Measurements from ENCODE around the gene SRSF11. TPM values are rescaled to one million over a fixed set of nuclear protein-coding genes. Genes with fewer than 3 reads are reported as not detected.
"Not testable (repeated sequence)": the region's sequence is repeated elsewhere in the genome, so short reads cannot be mapped to it uniquely, and the experiment has no call there.

SRSF11 gene
- total RNA-seq (100 to 1,000 TPM; 411 to 412 TPM), polyA plus RNA-seq (10 to 100 TPM; 75.7 to 94.6 (median 89.1) TPM), total RNA-seq (188 to 476 (median 299) reads per million in 6 experiments)

- ATAC-seq: peak; percentile 92 to 94
- Mint-ChIP-seq H3K27me3 (no peaks in the 10 kb centered on the region), H3K4me1 (peaks cover 11 to 57% (median 39%) of the 10 kb centered on the region in 4 donors), H3K4me3 (peak within 1 kb of the TSS; percentile 78 to 95 (median 92)), H3K36me3 (peaks cover 0 to 45% (median 11%) of the 10 kb centered on the region in 3 donors), H3K27ac (peak within 1 kb of the TSS; percentile 89 to 98 (median 98)), H3K9me3 (no peaks in the 10 kb centered on the region)
- POLR2A ChIA-PET: interaction anchor here (0.6 to 3.8 kb wide), 11 partner anchors 11 to 859 kb away, joined by 3 to 49 read pairs (median 7); partner anchors contain the start of genes ANKRD13C, CTH, LRRC40 and ZRANB2
- DNase-seq: peak; percentile 93 to 98 (median 96)
Measured at GRCh38 chr1:70221238-70222121, at the start of gene SRSF11. TSS of gene SRSF11 (plus strand) at chr1:70221380. CDS start at chr1:70221637, 257 bp downstream.

- Mint-ChIP-seq H3K36me3 (peaks cover 0 to 68% (median 38%) of the 10 kb centered on the region in 3 donors), H3K27me3 (no peaks in the 10 kb centered on the region), H3K4me3 (no peak overlapping the region), H3K27ac (no peak overlapping the region), H3K9me3 (no peaks in the 10 kb centered on the region), H3K4me1 (peaks cover 0 to 2% (median 0%) of the 10 kb centered on the region in 4 donors)
- POLR2A ChIA-PET: no interaction called here
- no peak for ATAC-seq
- DNase-seq: no peak
Measured at GRCh38 chr1:70171512-70171911, 49.7 kb upstream of the SRSF11 start.

GRCh38 chr1:70185181-70185580 lies 36.0 kb upstream of the SRSF11 start:
- POLR2A ChIA-PET, ATAC-seq, H3K27me3 Mint-ChIP-seq, H3K9me3 Mint-ChIP-seq, H3K4me3 Mint-ChIP-seq, DNase-seq, H3K27ac Mint-ChIP-seq, H3K4me1 Mint-ChIP-seq: not testable (repeated sequence)
- peaks cover 0 to 56% (median 10%) of the 10 kb centered on the region in 3 donors for H3K36me3 Mint-ChIP-seq

- Mint-ChIP-seq H3K9me3 (no peaks in the 10 kb centered on the region), H3K27me3 (no peaks in the 10 kb centered on the region), H3K36me3 (peaks cover 0 to 37% (median 10%) of the 10 kb centered on the region in 3 donors), H3K4me3 (no peak overlapping the region), H3K27ac (no peak overlapping the region), H3K4me1 (peaks cover 3 to 16% (median 9%) of the 10 kb centered on the region in 4 donors)
- POLR2A ChIA-PET: interaction anchor here (0.6 kb wide), 1 partner anchor 46 kb away, joined by 3 read pairs; no protein-coding TSS in a partner anchor
- DNase-seq (no peak), ATAC-seq (no peak)
Measured at GRCh38 chr1:70188522-70188921, 32.7 kb upstream of the SRSF11 start.

- no peak for ATAC-seq
- peaks cover 5 to 18% (median 9%) of the 10 kb centered on the region in 4 donors for H3K4me1 Mint-ChIP-seq
- H3K36me3 Mint-ChIP-seq: peaks cover 0 to 26% (median 7%) of the 10 kb centered on the region in 3 donors
- no peaks in the 10 kb centered on the region for H3K27me3 Mint-ChIP-seq
- H3K4me3 Mint-ChIP-seq: no peak overlapping the region
- DNase-seq: no peak
- no peak overlapping the region for H3K27ac Mint-ChIP-seq
- H3K9me3 Mint-ChIP-seq: no peaks in the 10 kb centered on the region
- POLR2A ChIA-PET: no interaction called here
Measured at GRCh38 chr1:70190180-70190579, 31.0 kb upstream of the SRSF11 start.

- H3K9me3 Mint-ChIP-seq, ATAC-seq, H3K27ac Mint-ChIP-seq, DNase-seq, H3K27me3 Mint-ChIP-seq, POLR2A ChIA-PET: not testable (repeated sequence)
- Mint-ChIP-seq H3K4me3 (peak overlapping the region in 1 of 10 donors; percentile 23), H3K4me1 (peaks cover 5 to 23% (median 16%) of the 10 kb centered on the region in 4 donors), H3K36me3 (peaks cover 0 to 21% (median 7%) of the 10 kb centered on the region in 3 donors)
Measured at GRCh38 chr1:70192446-70192845, 28.7 kb upstream of the SRSF11 start.

- H3K4me3 Mint-ChIP-seq: no peak overlapping the region
- H3K27me3 Mint-ChIP-seq: no peaks in the 10 kb centered on the region
- no peak overlapping the region for H3K27ac Mint-ChIP-seq
- peaks cover 4 to 34% (median 19%) of the 10 kb centered on the region in 4 donors for H3K4me1 Mint-ChIP-seq
- DNase-seq (no peak), ATAC-seq (no peak)
- H3K36me3 Mint-ChIP-seq: peaks cover 0 to 16% (median 7%) of the 10 kb centered on the region in 3 donors
- POLR2A ChIA-PET: no interaction called here
- H3K9me3 Mint-ChIP-seq: no peaks in the 10 kb centered on the region
Measured at GRCh38 chr1:70194601-70195000, 26.6 kb upstream of the SRSF11 start.

GRCh38 chr1:70195342-70195741 lies 25.8 kb upstream of the SRSF11 start:
- DNase-seq: no peak
- no peak for ATAC-seq
- no peak overlapping the region for H3K27ac Mint-ChIP-seq
- no peaks in the 10 kb centered on the region for H3K27me3 Mint-ChIP-seq
- H3K9me3 Mint-ChIP-seq: no peaks in the 10 kb centered on the region
- H3K4me1 Mint-ChIP-seq: peaks cover 4 to 35% (median 18%) of the 10 kb centered on the region in 4 donors
- peaks cover 0 to 16% (median 7%) of the 10 kb centered on the region in 3 donors for H3K36me3 Mint-ChIP-seq
- no peak overlapping the region for H3K4me3 Mint-ChIP-seq
- POLR2A ChIA-PET: no interaction called here

- H3K4me1 Mint-ChIP-seq: peaks cover 7 to 35% (median 20%) of the 10 kb centered on the region in 4 donors
- H3K4me3 Mint-ChIP-seq: no peak overlapping the region
- H3K9me3 Mint-ChIP-seq: no peaks in the 10 kb centered on the region
- DNase-seq (no peak), ATAC-seq (no peak)
- H3K27ac Mint-ChIP-seq: no peak overlapping the region
- H3K27me3 Mint-ChIP-seq: no peaks in the 10 kb centered on the region
- H3K36me3 Mint-ChIP-seq: peaks cover 0 to 16% (median 7%) of the 10 kb centered on the region in 3 donors
- POLR2A ChIA-PET: no interaction called here
Measured at GRCh38 chr1:70196333-70196732, 24.8 kb upstream of the SRSF11 start.

GRCh38 chr1:70200065-70200464 lies 21.1 kb upstream of the SRSF11 start:
- Mint-ChIP-seq H3K4me1 (peaks cover 20 to 57% (median 49%) of the 10 kb centered on the region in 4 donors), H3K27ac (no peak overlapping the region), H3K4me3 (no peak overlapping the region), H3K27me3 (no peaks in the 10 kb centered on the region), H3K36me3 (peaks cover 0 to 16% (median 0%) of the 10 kb centered on the region in 3 donors), H3K9me3 (no peaks in the 10 kb centered on the region)
- POLR2A ChIA-PET: interaction anchor here (1.2 kb wide), 1 partner anchor 21 kb away, joined by 3 read pairs; the partner anchor contains the start of gene SRSF11
- ATAC-seq: no peak
- no peak for DNase-seq

- POLR2A ChIA-PET: interaction anchor here (1.7 to 4.9 kb wide), 2 partner anchors 19 to 878 kb away, joined by 3 to 49 read pairs; partner anchors contain the start of genes SRSF11 and ZRANB2
- DNase-seq: no peak
- no peak overlapping the region for H3K4me3 Mint-ChIP-seq
- no peak for ATAC-seq
- no peaks in the 10 kb centered on the region for H3K27me3 Mint-ChIP-seq
- H3K36me3 Mint-ChIP-seq: peaks cover 0 to 6% (median 0%) of the 10 kb centered on the region in 3 donors
- H3K9me3 Mint-ChIP-seq: no peaks in the 10 kb centered on the region
- peaks cover 21 to 61% (median 55%) of the 10 kb centered on the region in 4 donors for H3K4me1 Mint-ChIP-seq
- H3K27ac Mint-ChIP-seq: peak overlapping the region in 2 of 10 donors; percentile 43 to 44
Measured at GRCh38 chr1:70202173-70202758, 18.9 kb upstream of the SRSF11 start.

- DNase-seq: no peak
Measured at GRCh38 chr1:70204139-70204538, 17.0 kb upstream of the SRSF11 start.

More at GRCh38 chr1:70204139-70204538, 17.0 kb upstream of the SRSF11 start:
- H3K27ac Mint-ChIP-seq: peak overlapping the region in 9 of 10 donors; percentile 98 to 100 (median 99)
- H3K4me1 Mint-ChIP-seq: peaks cover 27 to 78% (median 61%) of the 10 kb centered on the region in 4 donors
- POLR2A ChIA-PET: interaction anchor here (0.6 to 4.9 kb wide), 2 partner anchors 17 to 51 kb away, joined by 3 to 49 read pairs; partner anchors contain the start of gene SRSF11
- peak overlapping the region; percentile 94 to 99 (median 97) for H3K4me3 Mint-ChIP-seq
- no peak for ATAC-seq
- peaks cover 0 to 16% (median 0%) of the 10 kb centered on the region in 3 donors for H3K36me3 Mint-ChIP-seq
- H3K9me3 Mint-ChIP-seq: no peaks in the 10 kb centered on the region
- no peaks in the 10 kb centered on the region for H3K27me3 Mint-ChIP-seq
